GM23248 (cell line): ENCODE measurements around the gene CCDC102A. TPM values are rescaled to one million over a fixed set of nuclear protein-coding genes. Genes with fewer than 3 reads are reported as not detected.
A peak's percentile ranks its signal among the peaks of the same experiment; 100 is the strongest.

Experiments
- DNase-seq: peaks from one replicate; pipeline ENCODE4 v3.0.0-alpha.2; 2015
- H2AFZ ChIP-seq: fragments of 200-600 bp; sonication (generic); 2 replicates; pipeline ENCODE4 v1.6.1; 2016; ENCODE audit warnings: antibody characterized with exemption
- H3F3A ChIP-seq: fragments of 200-600 bp; sonication (generic); 2 replicates; pipeline ENCODE4 v1.6.1; 2016; ENCODE audit warnings: mild to moderate bottlenecking, antibody characterized with exemption, mixed run types; ENCODE audit not compliant: insufficient read depth
- H3K27ac ChIP-seq: fragments of 200-600 bp; sonication (generic); 2 replicates; pipeline ENCODE4 v1.5.1; 2016; ENCODE audit warnings: mild to moderate bottlenecking
- H3K27me3 ChIP-seq: fragments of 200-600 bp; sonication (generic); replicated peaks from 2 replicates; pipeline ENCODE4 v1.6.1; 2016; ENCODE audit warnings: mild to moderate bottlenecking; ENCODE audit not compliant: insufficient read depth
- H3K36me3 ChIP-seq: fragments of 200-600 bp; sonication (generic); 2 replicates; pipeline ENCODE4 v1.6.1; 2016; ENCODE audit warnings: low read depth, mild to moderate bottlenecking
- H3K4me1 ChIP-seq: fragments of 200-600 bp; sonication (generic); 2 replicates; pipeline ENCODE4 v1.6.1; 2016; ENCODE audit warnings: mild to moderate bottlenecking; ENCODE audit not compliant: insufficient read depth
- H3K4me2 ChIP-seq: fragments of 200-600 bp; sonication (generic); one replicate; pipeline ENCODE4 v1.6.1; 2016; ENCODE audit warnings: mild to moderate bottlenecking; ENCODE audit not compliant: unreplicated experiment
- H3K4me3 ChIP-seq: fragments of 200-600 bp; sonication (generic); 2 replicates; pipeline ENCODE4 v1.5.1; 2016; ENCODE audit warnings: mild to moderate bottlenecking
- H3K79me2 ChIP-seq: fragments of 200-600 bp; sonication (generic); 2 replicates; pipeline ENCODE4 v1.6.1; 2016; ENCODE audit warnings: mild to moderate bottlenecking; ENCODE audit not compliant: insufficient read depth
- H3K9ac ChIP-seq: fragments of 200-600 bp; sonication (generic); 2 replicates; pipeline ENCODE4 v1.6.1; 2016; ENCODE audit warnings: mild to moderate bottlenecking
- H3K9me2 ChIP-seq: fragments of 200-600 bp; sonication (generic); 2 replicates; pipeline ENCODE4 v1.6.1; 2016; ENCODE audit warnings: mixed run types, mild to moderate bottlenecking, moderate library complexity; ENCODE audit not compliant: insufficient read depth
- H3K9me3 ChIP-seq: fragments of 200-600 bp; sonication (generic); one replicate; pipeline ENCODE4 v1.6.1; 2017; ENCODE audit warnings: low read depth
- H4K20me1 ChIP-seq: fragments of 200-600 bp; sonication (generic); 2 replicates; pipeline ENCODE4 v1.6.0; 2016; ENCODE audit not compliant: insufficient read depth
- EZH2 ChIP-seq: fragments of 200-600 bp; sonication (generic); IDR thresholded peaks from 2 replicates; pipeline ENCODE4 v1.6.1; 2018; ENCODE audit warnings: antibody characterized with exemption, mild to moderate bottlenecking; ENCODE audit not compliant: insufficient read depth, poor library complexity, severe bottlenecking
- EZH2phosphoT487 ChIP-seq: fragments of 200-600 bp; sonication (generic); IDR thresholded peaks from 2 replicates; pipeline ENCODE4 v1.6.1; 2018; ENCODE audit warnings: antibody characterized with exemption, moderate library complexity, mild to moderate bottlenecking, low read depth; ENCODE audit not compliant: insufficient read depth
- WGBS, 2 experiments: methylation state at CpG; one replicate each; pipeline ENCODE4 v1.1.6; 2015 to 2017; ENCODE audit warnings: low lambda C conversion rate in 2 of 2, low coverage in 1 of 2; ENCODE audit errors: missing lambda C conversion rate in 2 of 2; 5-methylcytosine and 5-hydroxymethylcytosine counted together
- in situ Hi-C: fragments of 300-500 bp; cut with MboI; formaldehyde crosslinking; loops from 2 replicates; pipeline ENCODE4 v1.15.0; 2020
- polyA plus RNA-seq: library from polyadenylated mRNA; unstranded; fragments of >200 nt; fragmentation: Nextera tagmentation; extraction: Ambion mirVana; gene quantifications from 2 replicates; pipeline ENCODE4 v1.2.1, GENCODE V29; 2016
- total RNA-seq: library from RNA; depleted of rRNA; stranded (reverse); fragments of >200 nt; shearing (Covaris generic); gene quantifications from 2 replicates; pipeline ENCODE4 v1.2.3, GENCODE V29; 2014

The CCDC102A gene
- total and polyA plus RNA-seq, 2 experiments from 2014 or later = 3.9 to 17.7 TPM

DNA sequence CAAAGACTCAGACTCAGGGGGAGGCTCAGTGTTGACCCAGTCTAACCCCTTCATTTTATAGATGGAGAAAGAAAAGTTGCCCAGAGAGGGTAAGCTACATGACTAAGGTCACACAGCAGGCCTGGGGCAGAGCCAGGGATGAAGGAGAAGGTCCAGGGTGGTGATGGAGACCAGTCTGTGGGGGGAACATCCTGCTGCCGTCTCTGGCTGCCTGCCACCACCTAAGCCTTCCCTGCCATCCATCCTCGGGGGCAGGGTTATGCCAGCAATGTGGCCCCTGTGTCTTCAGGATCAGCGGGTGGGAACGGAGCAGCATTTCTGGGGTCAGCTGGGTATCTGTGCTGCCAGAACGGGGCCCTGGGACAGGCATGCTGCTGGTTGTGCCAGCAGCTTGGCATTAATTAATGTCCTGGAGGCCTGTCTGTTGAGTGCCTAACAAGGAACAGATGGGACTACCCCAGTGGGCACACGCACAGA is 55.6 kb downstream of the CCDC102A start:
- Histone ChIP-seq H3K36me3 (no peaks in the 10 kb centered on the region), H3K79me2 (peaks cover 50% of the 10 kb centered on the region), H3K9me2 (no peaks in the 10 kb centered on the region), H3F3A (0 out of 2 replicates have a peak, but pooled peaks cover 10% of the 10 kb centered on the region), H3K4me2 (peak overlapping the region; percentile 82), H4K20me1 (no peaks in the 10 kb centered on the region), H3K4me1 (peaks cover 25% of the 10 kb centered on the region), H3K9ac (peak overlapping the region; percentile 54), H3K27me3 (no peaks in the 10 kb centered on the region), H3K4me3 (no peak overlapping the region), H3K9me3 (no peaks in the 10 kb centered on the region), H2AFZ (peak overlapping the region; percentile 53; the same call in 1 of the 2 replicates), H3K27ac (peak overlapping the region; percentile 56)
- 41 to 44% methylated on average over 6 of the region's 6 CpGs for WGBS, 2 experiments
- in situ Hi-C loops = no loop called here
- DNase-seq = no peak
- TF ChIP-seq EZH2phosphoT487 (no peak), EZH2 (no peak)

DNA sequence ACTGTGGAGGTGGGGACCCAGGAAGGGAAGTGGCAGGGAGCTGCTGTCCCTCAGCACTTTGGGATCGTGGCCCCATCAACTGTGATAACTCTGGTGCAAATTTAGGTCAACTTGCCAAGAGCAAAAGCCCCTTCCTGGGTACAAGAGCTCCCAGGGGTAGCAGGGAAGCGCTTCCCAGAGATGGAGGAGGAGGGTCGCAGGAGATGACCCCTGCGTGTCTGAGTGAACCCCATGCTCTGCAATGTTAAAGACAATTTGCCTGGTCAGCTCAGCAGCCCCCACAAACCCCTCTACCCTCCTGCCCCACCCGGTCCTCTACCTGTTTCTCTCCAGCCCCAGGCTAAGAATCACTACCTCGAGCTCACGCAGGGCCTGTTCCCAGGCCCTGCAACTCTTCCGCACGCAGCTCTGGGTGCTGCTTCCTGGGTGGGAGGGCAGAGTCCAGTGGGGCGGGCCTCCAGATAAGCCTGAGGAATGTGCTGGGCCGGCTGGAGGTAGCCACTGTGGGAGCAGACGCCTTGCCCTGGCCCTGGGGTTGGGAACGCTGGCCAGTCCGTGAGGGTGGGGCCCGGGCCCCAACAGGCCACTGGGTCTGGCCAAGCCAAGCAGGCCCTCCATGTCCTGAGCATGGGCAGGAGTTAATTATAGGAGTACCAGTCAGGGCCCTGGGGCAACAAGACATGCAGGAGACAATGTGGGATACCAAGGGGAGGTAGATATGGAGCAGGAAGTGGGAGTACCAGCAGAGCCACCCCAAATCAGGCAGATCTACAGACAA is 56.2 kb downstream of the CCDC102A start:
- H3K9me3 ChIP-seq = no peaks in the 10 kb centered on the region
- H3K27me3 ChIP-seq = no peaks in the 10 kb centered on the region
- H3K36me3 ChIP-seq = no peaks in the 10 kb centered on the region
- H3K9ac ChIP-seq = peak overlapping the region; percentile 54
- DNase-seq = peak; percentile 74
- peaks cover 44% of the 10 kb centered on the region for H3K79me2 ChIP-seq
- peak overlapping the region; percentile 65 for H3K4me3 ChIP-seq
- H4K20me1 ChIP-seq = no peaks in the 10 kb centered on the region
- 0 out of 2 replicates have a peak, but pooled peaks cover 10% of the 10 kb centered on the region for H3F3A ChIP-seq
- TF ChIP-seq EZH2phosphoT487 (no peak), EZH2 (no peak)
- WGBS, 2 experiments = 18 to 31% methylated on average over 8 to 15 of the region's 15 CpGs
- H2AFZ ChIP-seq = peak overlapping the region; percentile 53
- no peaks in the 10 kb centered on the region for H3K9me2 ChIP-seq
- H3K27ac ChIP-seq = peak overlapping the region; percentile 56
- in situ Hi-C loops = no loop called here
- peak overlapping the region; percentile 82 for H3K4me2 ChIP-seq
- H3K4me1 ChIP-seq = peaks cover 20% of the 10 kb centered on the region

DNA sequence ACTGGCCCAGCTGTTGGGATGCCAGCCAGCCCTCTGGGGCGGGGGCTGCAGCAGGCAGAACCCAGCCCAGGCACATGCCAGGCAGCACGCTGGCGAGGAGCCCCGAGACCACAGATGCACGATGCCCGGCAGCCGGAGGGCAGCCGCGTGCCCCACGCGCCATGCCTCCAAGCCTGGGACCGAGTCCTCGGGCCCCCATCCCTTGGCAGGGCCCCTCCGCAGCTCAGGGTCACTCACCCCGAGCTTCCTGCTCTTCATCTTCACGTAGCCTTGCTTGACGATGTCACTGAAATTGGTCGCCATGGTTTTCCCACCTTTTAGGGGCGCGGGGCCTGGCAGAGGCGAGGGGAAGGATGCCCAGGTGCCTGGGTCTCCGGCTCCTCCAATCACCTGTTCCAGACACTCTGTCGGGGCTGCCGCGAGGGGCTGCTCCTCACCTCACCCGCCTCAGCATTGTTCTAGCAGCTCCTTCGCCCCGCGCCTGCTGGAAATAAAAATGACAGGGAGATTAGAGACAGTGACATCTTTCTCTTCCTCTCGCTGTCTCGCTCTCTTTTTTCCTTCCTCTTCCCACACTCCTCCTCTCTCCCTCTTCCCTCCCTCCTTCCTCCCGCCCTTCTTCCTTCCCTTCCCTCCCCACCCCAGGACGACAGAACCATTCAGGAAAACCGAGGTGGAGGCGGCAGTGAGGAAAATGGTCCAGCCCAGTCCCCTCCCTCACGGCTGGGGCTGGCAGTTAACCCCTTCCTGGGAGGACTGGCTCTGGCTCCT is 57.0 kb downstream of the CCDC102A start:
- TF ChIP-seq EZH2phosphoT487 = no peak
- no peak for TF ChIP-seq EZH2
- 0 out of 2 replicates have a peak, but pooled peaks cover 12% of the 10 kb centered on the region for H3F3A ChIP-seq
- H3K27me3 ChIP-seq = no peaks in the 10 kb centered on the region
- H3K9me3 ChIP-seq = no peaks in the 10 kb centered on the region
- peak overlapping the region; percentile 54 for H3K9ac ChIP-seq
- no peaks in the 10 kb centered on the region for H4K20me1 ChIP-seq
- peak; percentile 59 for DNase-seq
- H3K9me2 ChIP-seq = no peaks in the 10 kb centered on the region
- H2AFZ ChIP-seq = peak overlapping the region; percentile 53
- H3K27ac ChIP-seq = peak overlapping the region; percentile 56; the same call in 1 of the 2 replicates
- H3K79me2 ChIP-seq = peaks cover 40% of the 10 kb centered on the region
- H3K4me1 ChIP-seq = peaks cover 16% of the 10 kb centered on the region
- H3K4me3 ChIP-seq = peak overlapping the region; percentile 65
- in situ Hi-C loops = no loop called here
- H3K36me3 ChIP-seq = 0 out of 2 replicates have a peak, but pooled peaks cover 3% of the 10 kb centered on the region
- peak overlapping the region; percentile 82 for H3K4me2 ChIP-seq
- WGBS, 2 experiments = 11 to 12% methylated on average over 29 to 36 of the region's 36 CpGs
